Transverse colon (tissue), 4 donors: ENCODE results near the gene LYPD6B.

ENCODE experiments used
- POLR2A ChIP-seq: fragments of 450-650 bp; IDR thresholded peaks from one replicate; pipeline ENCODE4 v1.6.1; 2016; ENCODE audit warnings: antibody characterized with exemption, mild to moderate bottlenecking, moderate library complexity
- POLR2AphosphoS5 ChIP-seq, 3 donors: sonication (generic); formaldehyde crosslinking; IDR thresholded peaks; one replicate each; pipeline ENCODE4 v1.6.1; 2016; ENCODE audit warnings: antibody characterized with exemption in 3 of 3
- TF ChIP-seq, protein P1 (sequence below), 5 experiments: fragments of 200-600 bp in 3 of 5; fragments of 450-650 bp in 2 of 5; sonication (generic) in 3 of 5; IDR thresholded peaks; 1 replicate in 2 of 5; 2 replicates in 3 of 5; pipeline ENCODE4 v1.5.1; 2016 to 2017; ENCODE audit warnings: antibody characterized with exemption in 5 of 5, inconsistent platforms in 3 of 5, mild to moderate bottlenecking in 2 of 5, moderate library complexity in 1 of 5

DNA sequence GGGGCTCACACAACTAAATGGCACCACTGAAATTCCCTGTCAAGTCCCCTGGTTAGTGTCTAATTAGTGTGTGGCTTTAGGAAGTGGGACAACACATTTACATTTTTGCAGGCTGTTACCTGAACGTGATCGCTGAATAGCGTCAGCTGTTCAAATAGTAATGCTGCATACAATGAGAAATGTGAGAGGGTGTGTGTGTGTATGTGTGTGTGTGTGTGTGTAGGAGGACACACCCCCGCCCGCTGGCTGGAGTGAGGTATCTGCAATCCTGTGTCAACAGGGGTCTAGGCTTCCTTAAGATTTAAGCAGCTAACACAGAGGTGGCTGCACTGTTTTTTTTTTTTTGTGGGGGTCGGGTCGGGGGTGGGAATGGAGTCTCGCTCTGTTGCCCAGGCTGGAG lies 4.8 kb upstream of the LYPD6B start:
- TF ChIP-seq, protein P1, sequence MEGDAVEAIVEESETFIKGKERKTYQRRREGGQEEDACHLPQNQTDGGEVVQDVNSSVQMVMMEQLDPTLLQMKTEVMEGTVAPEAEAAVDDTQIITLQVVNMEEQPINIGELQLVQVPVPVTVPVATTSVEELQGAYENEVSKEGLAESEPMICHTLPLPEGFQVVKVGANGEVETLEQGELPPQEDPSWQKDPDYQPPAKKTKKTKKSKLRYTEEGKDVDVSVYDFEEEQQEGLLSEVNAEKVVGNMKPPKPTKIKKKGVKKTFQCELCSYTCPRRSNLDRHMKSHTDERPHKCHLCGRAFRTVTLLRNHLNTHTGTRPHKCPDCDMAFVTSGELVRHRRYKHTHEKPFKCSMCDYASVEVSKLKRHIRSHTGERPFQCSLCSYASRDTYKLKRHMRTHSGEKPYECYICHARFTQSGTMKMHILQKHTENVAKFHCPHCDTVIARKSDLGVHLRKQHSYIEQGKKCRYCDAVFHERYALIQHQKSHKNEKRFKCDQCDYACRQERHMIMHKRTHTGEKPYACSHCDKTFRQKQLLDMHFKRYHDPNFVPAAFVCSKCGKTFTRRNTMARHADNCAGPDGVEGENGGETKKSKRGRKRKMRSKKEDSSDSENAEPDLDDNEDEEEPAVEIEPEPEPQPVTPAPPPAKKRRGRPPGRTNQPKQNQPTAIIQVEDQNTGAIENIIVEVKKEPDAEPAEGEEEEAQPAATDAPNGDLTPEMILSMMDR (IDR thresholded peaks at IDR 0.05) = no peak
- TF ChIP-seq POLR2AphosphoS5 (IDR thresholded peaks at IDR 0.05) (no peak), POLR2A (no peak)
